ENCODE data around the gene USP9X. TPM values are rescaled to one million over a fixed set of nuclear protein-coding genes. Genes with fewer than 3 reads are reported as not detected.

Gene USP9X
- total RNA-seq, 1 experiment from 2014 or later: 163 TPM

- TF ChIP-seq HMGXB4 (CRISPR knock-in tag; IDR thresholded peaks at IDR 0.05): no peak
- TF ChIP-seq ZSCAN18 (CRISPR knock-in tag; IDR thresholded peaks at IDR 0.05): no peak
- TF ChIP-seq STAT6 (CRISPR knock-in tag; conservative IDR thresholded peaks at IDR 0.05; ENCODE audit: low read depth): no peak
- no peak for TF ChIP-seq ARID4B (CRISPR knock-in tag; IDR thresholded peaks at IDR 0.05; ENCODE audit: borderline replicate concordance)
- Mint-ChIP-seq H3K27me3 (ENCODE audit: low read depth) (no peaks in the 10 kb centered on the region), H3K9me3 (no peaks in the 10 kb centered on the region), H3K4me3 (peak overlapping the region; percentile 93), H3K36me3 (peaks cover 29% of the 10 kb centered on the region), H3K4me1 (peaks cover 44% of the 10 kb centered on the region), H3K27ac (peak overlapping the region; percentile 82)
- DNase-seq (ENCODE audit: low spot score) (no peak), ATAC-seq (no peak)
- CTCF ChIA-PET: interaction anchor here (0.9 kb wide), 1 partner anchor 29 kb away, joined by 4 read pairs; no protein-coding TSS in a partner anchor
- POLR2A ChIA-PET: interaction anchor here (1.1 to 3.4 kb wide), 3 partner anchors 9 to 208 kb away, joined by 3 to 20 read pairs (median 4); no protein-coding TSS in a partner anchor
These were observed 1.3 kb downstream of the USP9X start for GRCh38 chrX:41086627-41086932.

GRCh38 chrX:41087201-41087600 lies 2.0 kb downstream of the USP9X start:
- ATAC-seq: no peak
- CTCF ChIA-PET: no interaction called here
- Mint-ChIP-seq H3K36me3 (peaks cover 29% of the 10 kb centered on the region), H3K4me3 (peak overlapping the region; percentile 93), H3K27me3 (ENCODE audit: low read depth) (no peaks in the 10 kb centered on the region), H3K9me3 (no peaks in the 10 kb centered on the region), H3K4me1 (peaks cover 46% of the 10 kb centered on the region), H3K27ac (peak overlapping the region; percentile 82)
- POLR2A ChIA-PET: interaction anchor here (3.4 kb wide), 1 partner anchor 61 kb away, joined by 20 read pairs; no protein-coding TSS in a partner anchor
- no peak for TF ChIP-seq GABPB1 (CRISPR knock-in tag; IDR thresholded peaks at IDR 0.05)
- no peak for TF ChIP-seq GTF2I (CRISPR knock-in tag; conservative IDR thresholded peaks at IDR 0.05)
- TF ChIP-seq ZNF281 (CRISPR knock-in tag; IDR thresholded peaks at IDR 0.05): no peak
- DNase-seq (ENCODE audit: low spot score): no peak
